HG03521 (cell line): ENCODE data around the gene OSBPL1A.

Experiments used
- ATAC-seq: cut with Tn5 transposase; IDR thresholded peaks from one replicate; pipeline ENCODE4 v1.9.1; 2021; ENCODE audit warnings: mild to moderate bottlenecking, moderate library complexity; ENCODE audit not compliant: unreplicated experiment

The OSBPL1A gene

DNA sequence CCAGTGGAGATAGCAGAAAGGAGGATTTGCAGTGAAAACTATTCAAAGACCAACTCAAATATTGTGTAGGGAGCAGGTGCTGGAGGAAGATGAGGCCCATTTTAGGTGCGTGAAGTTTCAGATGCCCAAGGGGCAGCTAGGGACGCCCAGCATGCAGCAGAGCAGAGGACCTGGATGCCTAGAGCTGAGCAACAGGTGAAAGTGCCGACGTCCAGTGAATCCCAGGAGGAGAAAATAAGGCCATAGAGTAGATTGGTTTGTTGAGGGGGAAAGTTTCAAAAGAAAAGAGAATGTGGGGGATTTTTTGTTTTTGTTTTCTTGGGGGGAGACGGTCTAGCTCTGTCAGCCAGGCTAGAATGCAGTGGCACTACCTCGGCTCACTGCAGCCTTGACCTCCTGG is 53.1 kb downstream of the OSBPL1A start:
- no peak for ATAC-seq

DNA sequence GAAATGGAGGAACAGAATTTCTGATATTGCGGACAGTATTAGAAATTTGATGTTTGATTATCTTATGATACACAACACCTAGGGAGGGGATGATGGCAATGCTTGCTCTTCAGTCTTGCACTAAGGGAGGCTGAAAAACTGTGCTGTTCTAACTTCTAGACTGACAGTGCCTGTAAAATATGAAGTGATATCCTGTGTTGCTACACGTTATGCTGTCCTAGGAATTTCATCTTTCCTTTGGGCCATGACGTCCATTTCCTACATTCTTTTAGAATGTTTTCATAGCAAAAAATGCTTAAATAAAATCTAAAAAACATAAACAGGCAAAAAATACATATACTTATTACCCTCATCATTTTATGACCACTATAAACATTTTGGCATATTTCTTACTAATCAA is 55.3 kb downstream of the OSBPL1A start:
- ATAC-seq = no peak

DNA sequence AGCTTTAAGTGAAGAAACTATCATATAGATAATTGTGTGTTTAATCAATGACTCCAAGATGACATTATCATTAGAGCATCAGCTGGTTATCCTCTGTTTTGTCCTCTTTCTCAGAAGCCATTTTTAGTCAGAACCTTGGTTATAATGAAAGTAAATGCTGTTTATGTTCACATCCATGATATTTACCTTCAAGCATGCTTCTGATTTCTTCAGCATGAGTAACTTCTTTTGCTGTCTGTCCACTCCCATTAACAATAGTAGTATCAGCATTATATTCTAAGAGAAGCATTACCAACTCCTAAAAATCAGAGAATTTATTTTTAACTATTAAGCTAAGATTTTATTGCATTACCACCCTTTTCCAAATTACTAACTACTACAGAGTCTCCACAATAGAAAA is 56.3 kb downstream of the OSBPL1A start:
- no peak for ATAC-seq

DNA sequence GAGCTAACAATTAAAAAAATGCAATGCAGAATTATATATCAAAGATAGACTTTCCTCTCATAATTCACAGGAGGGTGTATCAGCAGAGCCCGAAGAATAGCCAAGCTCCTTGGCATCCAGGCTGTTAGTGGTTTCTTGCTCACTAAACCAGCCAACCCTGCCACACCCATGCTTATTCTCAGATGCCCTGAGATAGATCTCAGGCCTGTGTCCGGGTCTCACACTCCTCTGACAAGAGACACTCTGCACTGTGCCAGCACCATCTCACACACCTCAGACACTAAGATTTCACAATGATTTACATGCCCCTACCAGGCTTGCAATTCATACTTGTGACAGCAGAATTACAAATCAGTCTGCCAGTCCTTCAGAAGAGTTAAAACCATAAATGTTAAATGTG is 64.5 kb downstream of the OSBPL1A start:
- ATAC-seq = no peak

DNA sequence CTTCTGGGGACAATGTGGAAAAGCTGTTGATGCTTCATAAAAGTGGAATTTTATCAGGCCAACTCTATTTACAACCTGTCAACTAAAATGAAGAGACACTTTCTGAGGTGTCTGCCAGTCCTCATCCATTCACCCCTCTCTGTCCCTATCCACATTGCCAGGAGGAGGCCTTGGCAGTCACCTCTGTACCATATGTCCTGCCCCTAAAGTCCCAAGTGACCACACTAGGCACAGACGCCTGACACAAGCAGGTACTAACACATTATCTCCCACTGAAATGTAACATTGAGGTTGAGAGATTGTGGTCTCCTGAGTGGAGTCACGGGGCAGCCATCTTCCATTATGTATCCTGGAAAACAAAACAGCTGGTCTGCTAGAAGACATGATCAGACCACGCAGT is 71.4 kb downstream of the OSBPL1A start:
- ATAC-seq = no peak

DNA sequence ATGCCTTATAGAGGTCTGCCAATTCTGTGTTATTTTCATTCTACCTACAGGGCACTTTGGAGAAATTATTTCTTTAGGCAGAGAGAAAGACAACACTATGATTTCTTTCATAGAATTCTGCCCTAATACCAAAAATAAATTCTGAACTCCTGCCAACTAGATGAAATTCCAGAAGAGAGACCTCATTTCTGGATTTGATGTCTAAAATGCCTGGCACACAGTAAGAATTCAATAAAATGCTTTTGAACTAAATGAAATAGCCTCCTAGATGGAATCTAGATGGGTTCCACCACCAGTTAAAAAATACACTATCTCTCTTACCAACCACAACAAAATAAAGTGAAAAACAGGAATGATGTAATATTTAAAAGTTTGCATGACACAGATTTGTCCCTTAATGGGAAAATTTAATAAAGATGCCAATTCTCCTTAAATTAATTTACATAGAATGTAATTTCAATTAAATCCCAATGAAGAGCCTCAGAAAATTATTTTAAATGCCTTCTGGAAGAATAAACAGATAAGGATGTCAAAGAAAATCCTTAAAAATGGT is 75.0 kb downstream of the OSBPL1A start:
- ATAC-seq = no peak

DNA sequence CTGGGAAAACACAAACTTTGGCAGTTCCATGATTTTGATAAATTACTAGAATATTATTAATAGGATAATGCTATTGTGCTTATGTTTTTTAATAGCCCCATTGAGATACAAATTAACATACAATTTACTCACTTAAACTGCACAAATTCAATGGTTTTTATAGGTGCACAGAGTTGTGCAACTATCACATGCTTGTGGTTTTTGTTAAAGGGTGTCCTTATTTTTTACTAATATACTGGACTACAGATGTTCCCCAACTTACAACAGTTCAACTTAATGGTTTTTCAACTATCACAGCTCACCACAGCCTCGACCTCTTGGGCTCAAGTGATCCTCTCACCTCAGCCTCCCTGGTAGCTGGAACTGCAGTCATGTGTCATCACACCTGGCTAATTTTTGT is 76.6 kb downstream of the OSBPL1A start:
- ATAC-seq = no peak

DNA sequence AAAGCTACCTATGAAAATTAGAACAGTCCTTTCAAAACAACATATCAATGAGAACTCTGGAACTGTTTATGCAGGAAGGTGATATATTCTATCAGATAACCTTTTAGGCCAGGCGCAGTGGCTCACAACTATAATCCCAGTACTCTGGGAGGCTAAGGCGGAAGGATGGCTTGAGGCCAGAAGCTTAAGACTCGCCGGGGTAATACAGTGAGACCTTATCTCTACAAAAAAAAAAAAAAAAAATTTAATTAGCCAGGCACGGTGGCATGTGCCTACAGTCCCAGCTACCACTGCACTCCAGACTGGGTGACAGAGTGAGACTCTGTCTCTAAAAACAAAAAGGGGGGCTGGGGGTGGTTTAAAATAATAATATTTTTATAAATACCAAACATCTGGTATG is 77.9 kb downstream of the OSBPL1A start:
- no peak for ATAC-seq

DNA sequence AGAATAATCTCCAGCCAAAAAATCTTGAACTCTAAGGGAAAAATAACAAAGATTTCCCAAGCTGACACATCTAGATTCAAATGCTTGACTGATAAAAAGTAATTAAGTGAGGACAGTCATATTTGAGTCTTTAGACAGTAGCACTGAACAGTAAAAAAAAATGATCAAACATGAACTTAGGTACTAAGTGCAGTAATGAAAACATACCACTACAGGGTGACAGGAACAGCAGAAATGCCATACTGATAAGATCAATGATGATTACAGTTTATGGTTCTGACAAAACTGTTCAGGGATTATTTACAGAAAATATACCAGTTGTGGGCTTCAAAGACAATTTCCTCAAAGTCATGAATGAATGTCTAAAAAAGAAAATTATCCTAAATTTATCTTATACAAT is 80.3 kb downstream of the OSBPL1A start:
- no peak for ATAC-seq

DNA sequence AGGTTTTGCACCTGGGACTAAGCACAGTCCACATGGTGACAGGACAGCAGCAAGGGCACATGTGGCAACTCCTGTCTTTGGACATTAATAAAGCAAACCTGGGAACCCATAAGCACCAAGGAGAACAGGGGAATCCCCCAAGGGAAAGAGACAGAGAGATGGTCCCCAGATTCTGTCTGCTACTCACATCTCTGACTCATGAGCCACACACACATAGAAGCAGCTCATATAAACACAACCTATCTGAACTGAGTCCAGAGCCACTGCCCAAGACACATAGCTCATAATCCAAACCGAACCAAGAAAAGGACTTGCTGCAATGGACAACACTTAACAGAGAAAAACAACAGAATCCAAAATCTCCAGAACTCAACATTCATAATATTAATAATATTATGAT is 82.5 kb downstream of the OSBPL1A start:
- ATAC-seq = no peak

DNA sequence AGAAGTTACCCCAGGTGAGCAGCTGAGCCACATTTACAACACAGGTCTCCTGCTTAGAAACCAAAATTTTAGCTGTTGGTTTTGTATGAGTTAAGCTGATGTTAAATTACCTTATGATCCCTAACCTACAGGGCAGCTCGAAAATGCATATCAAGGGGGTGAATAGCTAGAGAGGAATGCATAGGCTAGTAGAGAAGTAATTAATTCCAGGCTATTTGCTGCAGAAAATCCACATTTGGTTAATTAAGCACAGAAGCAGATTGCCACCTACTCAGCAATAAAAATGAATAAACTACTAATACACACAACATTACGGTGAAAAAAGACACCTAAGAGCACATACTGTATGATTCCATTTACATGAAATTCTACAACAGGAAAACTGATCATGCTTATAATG is 91.4 kb downstream of the OSBPL1A start:
- no peak for ATAC-seq

DNA sequence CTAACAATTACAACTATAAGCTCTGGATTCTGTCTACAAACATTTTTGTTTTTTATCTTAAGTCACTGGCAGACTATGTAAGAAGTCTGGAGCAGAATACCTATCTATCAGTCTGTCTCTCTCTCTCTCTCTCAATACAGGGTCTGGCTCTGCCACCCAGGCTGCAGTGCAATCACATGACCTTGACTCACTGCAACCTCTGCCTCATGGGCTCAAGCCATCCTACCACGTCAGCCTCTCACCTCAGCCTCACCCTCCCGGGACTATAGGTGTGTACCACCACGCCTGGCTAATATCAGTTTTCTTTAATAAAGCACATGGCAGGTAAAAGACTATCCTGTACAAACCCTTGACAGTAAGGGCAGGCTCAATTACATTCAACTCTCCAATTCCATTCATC is 96.9 kb downstream of the OSBPL1A start:
- no peak for ATAC-seq

DNA sequence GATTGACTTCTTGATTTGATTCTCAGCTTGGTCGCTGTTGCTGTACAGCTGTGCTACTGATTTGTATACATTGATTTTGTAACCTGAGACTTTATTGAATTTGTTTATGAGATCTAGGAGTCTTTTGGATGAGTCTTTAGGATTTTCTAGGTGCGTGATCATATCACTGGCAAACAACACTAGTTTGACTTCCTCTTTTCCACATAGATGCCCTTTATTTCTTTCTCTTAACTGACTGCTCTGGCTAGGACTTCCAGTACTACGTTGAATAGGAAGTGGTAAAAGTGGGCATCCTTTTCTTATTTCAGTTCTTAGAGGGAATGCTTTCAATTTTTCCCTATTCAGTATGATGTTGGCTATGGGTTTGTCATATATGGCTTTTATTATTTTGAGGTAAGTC is 101.3 kb downstream of the OSBPL1A start:
- no peak for ATAC-seq

DNA sequence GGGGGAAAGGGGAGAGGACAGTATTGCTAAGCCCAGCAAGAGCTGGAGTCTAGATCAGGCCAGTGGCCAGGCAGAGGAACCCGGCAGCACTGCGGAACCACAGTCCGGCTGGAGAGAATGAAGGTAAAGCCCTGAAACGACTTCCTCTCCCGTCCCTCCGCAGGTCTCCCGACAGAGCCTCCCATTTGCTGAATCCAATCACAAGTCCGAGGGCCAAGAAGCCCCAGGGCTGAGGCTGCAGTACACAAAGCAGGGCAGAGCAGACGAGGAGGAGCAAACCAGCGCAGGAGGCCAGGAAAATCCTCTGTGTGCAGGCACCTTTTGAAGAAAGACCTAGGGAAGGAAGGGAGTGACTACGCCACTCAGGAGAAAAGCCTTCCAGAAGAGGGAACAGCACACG is 104.4 kb downstream of the OSBPL1A start:
- no peak for ATAC-seq

DNA sequence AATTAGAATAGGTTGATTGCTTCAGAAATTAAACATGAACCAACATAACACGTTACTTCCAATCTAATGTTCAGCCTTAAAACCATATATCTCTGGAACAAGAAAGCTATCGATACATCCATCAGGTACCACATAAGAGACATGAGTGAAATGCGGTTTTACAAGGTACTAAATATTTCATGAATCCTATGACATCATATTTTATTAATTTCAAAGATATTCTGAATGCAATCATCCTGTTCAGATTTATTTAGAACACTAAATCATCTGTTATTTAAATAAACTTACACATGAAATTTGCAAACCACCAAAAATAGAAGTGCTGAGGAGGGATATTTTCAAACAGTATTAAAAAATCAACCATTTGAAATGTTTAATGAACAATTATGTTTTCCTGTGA is 119.0 kb downstream of the OSBPL1A start:
- no peak for ATAC-seq

DNA sequence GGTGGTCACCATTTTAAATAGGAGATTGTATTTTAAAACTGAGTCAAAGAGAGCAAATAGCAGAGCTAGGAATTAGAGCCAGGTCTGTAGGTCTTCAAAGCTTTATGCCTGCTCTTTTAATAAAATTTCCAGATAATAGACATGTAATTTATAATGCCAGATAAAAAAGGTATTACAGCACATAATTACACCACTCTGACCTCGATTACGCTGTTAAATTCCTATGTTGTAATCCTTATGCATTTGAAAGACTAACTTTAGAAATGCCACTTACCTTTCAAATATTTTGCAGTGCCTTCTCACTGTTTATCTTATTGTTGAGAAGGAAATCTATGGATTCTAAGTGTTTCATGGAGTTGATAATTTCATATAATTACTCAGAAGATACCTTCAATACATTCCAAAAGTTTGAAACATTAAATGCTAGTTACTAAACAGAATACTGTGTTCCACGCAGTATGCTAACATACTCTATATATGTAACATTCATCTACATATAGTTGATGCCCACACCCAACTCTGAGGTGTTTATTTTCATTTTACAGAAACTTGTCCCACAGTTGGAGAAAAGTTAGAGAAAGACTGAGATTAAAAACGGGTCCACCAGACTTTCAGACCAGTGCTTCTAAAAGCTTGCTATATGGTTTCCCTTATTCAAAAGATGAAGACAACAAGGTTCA is 120.0 kb downstream of the OSBPL1A start:
- ATAC-seq = no peak

DNA sequence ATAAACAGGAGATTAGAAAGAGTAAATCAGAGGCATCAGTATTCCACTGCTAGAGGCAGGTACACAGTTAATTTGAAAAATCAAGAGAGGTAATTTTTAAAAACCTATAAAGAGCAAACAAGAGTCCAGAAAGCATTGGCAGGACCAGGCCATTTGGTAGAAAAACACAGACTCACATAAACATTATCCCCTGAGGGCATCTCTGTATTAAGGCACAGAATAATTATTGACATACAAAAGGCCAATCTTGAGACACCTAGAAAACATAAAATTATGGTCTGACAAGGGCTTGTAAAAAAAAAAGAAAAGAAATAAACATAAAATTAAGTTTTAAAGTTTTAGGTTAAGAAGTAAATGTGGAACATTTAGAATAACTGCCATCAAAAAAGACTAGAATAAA is 120.6 kb downstream of the OSBPL1A start:
- no peak for ATAC-seq

DNA sequence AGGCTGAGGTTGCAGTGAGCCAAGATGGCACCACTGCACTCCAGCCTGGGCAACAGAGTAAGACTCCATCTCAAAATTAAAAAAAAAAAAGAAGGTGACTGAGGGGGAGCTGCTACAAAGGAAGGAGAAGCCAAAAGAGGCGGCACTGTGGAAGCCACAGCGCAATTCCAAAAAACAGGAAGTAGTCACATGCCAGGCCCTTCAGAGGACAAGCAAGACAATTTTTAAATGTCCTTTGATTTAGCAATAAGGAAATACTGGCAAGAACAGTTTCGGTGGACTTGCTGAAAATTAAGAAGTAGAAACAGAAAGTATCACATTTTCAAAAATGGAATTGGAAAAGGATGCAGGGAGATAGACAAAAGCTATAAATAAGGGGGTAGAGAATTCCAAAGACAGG is 122.8 kb downstream of the OSBPL1A start:
- ATAC-seq = no peak

DNA sequence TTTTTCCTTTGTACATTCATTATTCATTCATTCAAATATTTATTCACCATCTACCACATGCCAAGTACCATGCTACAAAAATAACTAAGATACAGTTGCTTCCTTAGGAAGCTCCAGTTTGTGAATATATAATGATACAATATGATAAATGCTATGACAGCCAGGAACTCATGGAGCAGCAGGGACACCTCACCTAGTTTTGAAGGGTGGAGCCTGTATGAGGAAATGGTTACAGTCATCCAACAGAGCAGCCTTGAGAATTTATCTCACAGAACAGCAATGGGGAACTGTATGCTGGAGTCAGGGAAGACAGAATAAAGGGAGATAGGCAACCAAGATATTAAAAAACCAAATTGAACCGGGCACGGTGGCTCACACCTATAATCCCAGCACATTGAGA is 124.0 kb downstream of the OSBPL1A start:
- no peak for ATAC-seq

DNA sequence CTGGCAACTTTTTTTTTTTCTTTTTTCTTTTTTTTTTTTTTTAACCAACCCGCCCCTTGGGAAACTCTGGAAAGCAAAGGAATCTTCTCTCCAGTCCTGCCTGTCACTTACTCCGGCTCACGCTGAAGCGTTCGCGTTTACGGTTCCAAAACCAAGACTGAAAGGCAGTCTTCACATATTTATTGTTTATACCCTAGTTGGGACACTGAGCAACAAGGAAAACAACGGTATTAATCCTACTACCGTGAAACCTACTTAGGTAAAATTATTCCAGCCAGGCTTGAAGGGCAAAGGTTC is 125.4 kb downstream of the OSBPL1A start:
- ATAC-seq = no peak

DNA sequence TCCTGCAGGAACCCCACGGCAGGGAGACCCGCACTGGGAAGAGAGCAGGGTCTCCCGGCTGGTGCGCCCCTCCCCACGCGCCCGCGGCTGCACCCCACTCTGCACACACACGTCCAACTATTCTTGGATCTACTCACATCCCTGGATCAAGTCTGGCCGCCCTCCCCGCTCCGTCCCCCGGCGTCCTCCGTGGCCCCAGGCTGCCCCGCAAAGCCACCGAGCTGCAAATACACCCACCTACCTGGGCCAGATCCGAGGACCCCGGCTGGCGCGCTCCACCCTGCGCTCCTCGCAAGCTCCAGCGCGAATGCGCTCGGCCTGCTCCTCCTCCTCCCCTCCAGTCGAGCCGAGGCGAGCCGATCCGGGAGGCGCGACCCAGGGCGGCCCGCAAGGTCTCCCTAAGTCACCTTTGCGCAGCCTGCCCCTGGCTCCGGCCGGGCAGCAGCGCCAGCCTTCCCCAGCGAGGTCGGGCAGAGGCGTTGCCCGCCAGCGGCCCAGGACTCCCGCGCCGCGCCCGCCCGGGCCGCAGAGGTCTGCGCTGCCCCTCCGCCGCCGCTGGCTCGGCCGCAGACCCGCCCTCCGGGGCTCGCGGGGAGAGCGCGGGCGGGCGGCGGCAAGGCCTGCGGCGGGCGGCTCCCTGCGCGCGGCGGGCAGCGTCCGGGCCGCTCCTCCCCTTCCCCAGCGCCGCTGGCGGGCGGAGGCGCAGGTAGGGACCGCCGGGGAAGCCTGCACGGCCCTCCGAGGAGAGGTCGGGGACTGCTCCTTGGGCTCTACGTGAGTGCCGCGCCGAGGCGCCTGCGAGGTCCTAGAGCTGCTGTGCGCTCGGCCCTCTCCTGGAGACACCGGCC is 126.0 kb downstream of the OSBPL1A start:
- no peak for ATAC-seq

DNA sequence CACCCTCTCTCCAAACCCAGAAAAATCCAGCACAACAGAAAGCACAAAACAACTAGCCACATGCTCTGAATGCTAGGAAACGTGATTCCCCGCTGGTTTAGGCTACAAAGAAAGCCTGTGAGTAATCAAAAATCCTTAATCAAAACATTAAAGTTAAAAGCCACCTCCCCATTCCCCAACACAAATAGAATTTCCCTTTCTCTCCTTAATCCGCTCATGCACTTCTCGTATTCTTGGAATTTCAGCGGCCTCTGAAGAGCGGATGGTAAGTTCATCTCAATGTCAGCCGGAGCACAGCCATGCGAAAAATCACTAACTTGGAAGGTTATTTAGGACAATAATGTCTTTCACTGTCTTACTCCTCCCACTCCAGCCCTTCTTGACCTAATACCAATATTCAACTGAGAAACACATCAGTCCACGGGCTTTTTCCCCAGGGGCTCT is 126.7 kb downstream of the OSBPL1A start:
- no peak for ATAC-seq
